Stimulated activated CD4-positive, alpha-beta T cell treated with anti-CD3 and anti-CD28 coated beads, Interleukin-4, amount 100 ng/mL, for 48 hours (primary cell): ENCODE data around the gene GAS2L2.

Source experiments
- DNase-seq, 2 donors: peaks; one replicate each; pipeline ENCODE4 v3.0.0-alpha.2; 2020; ENCODE audit warnings: low read depth in 2 of 2

The GAS2L2 gene

GRCh38 chr17:35747540-35748017 is 5.5 kb downstream of the GAS2L2 start:
- peak; percentile 68 to 76 for DNase-seq

DNA sequence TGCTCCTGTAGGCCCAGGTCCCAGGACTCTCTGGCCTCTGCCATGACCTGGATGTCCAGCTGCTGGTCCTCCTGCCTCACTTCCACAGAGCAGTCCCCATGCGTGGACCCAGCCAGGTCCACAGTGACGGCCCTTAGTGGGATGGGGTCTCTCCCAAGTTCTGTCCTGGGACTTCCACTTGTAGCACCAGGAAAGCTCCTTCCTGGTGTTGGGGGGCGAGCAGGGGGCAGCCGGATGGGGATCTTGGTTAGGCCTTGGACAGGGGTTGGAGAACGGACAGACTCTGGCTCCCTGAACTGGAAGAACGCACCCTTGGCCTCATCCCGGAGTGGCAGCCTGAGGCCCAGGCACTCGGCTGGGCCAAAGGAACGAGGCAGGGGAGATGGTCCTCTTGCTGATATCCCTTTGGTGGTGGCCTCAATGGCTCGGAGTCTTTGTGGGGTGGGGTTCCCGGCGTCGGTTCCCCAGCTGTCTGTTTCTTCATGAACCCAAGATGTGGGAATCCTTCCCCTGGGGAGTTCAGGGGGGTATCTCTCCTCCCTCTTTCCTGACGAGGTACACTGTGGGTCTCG is 7.2 kb downstream of the GAS2L2 start:
- no peak for DNase-seq

GRCh38 chr17:35745246-35745645 is 7.8 kb downstream of the GAS2L2 start:
- no peak for DNase-seq

DNA sequence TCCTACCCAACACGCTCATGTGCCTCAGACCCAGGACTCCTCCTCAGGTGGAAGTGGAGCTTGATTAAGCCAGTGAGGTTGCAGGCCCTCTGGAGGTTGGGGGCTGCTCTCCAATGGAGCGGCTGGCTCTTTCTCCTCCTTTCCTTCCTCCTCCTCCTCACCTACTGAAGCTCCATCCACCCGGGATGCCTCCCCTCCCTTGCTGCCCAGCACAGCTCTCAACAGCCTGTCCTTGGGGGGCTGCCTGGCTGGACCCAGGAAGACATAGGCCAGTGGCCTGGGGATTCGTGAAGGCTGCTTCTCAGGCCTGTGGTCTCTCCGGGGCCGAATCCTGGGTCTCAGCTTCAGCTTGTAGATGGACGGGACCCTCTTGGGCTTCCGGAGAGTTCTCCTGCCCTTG is 8.2 kb downstream of the GAS2L2 start:
- DNase-seq = no peak

DNA sequence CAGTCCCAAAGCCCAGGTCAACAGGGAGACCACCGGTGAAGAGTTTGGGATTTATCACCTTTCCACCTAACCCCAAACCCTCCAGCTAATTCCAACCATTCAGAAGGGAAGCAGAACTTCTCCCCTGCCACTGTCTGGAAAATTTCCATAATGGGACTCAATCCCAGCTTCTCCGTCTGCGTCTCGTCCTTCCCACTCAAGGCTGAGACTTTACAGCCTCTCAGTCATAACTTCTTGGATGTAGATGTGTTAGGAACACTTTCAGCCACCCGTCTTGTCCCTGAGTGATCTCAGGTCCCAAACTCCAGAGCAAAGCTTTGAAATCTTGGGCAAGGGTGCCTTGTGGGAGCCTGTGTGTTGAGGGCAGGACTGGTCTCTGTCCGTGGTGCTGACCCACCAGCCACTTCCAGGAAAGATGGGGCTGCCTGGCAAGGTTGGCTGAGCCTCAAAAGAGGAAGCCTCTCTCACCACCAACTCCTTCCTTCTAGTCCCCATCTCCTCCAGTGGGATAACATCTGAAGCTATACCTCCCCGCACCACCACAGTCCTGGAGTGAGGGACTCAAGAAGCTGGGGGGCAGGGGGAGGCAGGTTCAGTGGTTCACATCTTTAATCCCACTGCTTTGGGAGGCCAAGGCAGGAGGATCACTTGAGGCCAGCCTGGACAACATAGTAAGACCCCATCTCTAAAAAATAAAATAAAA is 9.3 kb downstream of the GAS2L2 start:
- no peak for DNase-seq

GRCh38 chr17:35742896-35743477 is 10.1 kb downstream of the GAS2L2 start:
- DNase-seq = no peak

- DNase-seq = no peak
Measured at GRCh38 chr17:35742496-35742895, 10.5 kb downstream of the GAS2L2 start.

DNA sequence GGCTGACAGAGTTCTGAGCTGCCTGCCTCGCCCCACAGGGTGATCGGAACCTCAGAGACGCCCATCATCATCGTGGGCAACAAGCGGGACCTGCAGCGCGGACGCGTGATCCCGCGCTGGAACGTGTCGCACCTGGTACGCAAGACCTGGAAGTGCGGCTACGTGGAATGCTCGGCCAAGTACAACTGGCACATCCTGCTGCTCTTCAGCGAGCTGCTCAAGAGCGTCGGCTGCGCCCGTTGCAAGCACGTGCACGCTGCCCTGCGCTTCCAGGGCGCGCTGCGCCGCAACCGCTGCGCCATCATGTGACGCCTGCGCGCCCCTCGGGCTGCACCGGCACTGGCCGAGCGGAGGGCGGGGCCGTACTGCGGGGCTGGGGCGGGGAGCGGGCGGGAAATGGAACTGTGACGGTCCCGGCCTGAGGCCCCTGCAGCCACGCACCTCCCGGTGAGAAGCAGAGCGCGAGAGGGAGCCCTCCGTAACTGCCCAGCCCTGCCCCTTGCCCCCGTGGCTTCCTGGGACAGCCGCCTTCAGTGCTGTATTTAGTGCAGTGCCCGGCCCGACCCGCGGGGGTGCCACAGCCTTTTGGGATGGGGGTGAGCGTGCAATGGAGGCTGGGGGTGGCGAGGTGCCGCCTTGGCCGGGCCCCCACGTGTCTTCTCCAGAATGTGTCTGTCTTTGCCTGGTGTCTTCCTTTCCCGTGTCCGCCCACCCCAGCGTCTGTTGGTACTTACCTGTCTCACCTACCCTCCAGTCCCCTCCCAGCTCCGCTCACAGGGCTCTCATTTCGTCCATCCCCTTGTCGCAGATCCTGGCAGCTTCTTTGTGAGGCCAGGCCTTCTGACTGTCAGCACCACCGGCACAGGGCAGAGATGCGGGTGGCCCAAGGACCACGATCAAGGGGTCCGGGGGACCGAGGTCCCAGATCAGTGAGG is 11.8 kb downstream of the GAS2L2 start:
- DNase-seq = no peak

GRCh38 chr17:35740216-35740615 is 12.8 kb downstream of the GAS2L2 start:
- no peak for DNase-seq

DNA sequence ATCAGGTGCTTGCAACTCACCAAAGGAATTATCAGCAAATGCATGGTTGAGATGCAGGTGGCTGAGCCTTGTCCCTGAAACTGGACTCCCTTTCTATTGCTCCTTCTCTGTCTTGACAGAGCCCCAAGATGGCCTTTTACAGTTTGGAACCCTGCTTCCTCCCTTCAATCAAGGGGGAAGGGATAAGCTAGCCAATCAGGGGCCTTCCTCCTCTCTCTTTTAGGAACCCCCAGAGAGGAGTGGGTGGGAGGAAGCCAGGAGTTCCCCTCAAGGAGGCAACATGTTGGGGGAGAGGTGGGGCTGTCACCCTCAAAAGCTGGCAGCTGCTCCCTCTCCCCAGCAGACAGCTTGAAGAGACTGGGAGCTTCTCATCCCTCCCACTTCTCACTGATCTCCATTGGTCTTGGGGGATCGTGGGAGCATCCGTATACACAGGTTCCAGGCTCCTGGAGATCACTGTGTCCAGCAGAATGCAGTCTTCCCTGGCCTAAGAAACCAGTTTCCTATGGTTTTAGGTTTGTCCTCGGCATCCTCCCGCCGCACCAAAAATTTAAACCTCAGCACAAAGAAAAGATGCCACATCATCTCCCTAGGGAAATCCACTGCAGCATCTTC is 14.4 kb downstream of the GAS2L2 start:
- DNase-seq = no peak

- DNase-seq = no peak
Measured at GRCh38 chr17:35736236-35736635, 16.8 kb downstream of the GAS2L2 start.

- DNase-seq = no peak
Measured at GRCh38 chr17:35735036-35735805, 17.8 kb downstream of the GAS2L2 start.

- no peak for DNase-seq
Measured at GRCh38 chr17:35734396-35734795, 18.6 kb downstream of the GAS2L2 start.

GRCh38 chr17:35733366-35733765 is 19.7 kb downstream of the GAS2L2 start:
- no peak for DNase-seq

DNA sequence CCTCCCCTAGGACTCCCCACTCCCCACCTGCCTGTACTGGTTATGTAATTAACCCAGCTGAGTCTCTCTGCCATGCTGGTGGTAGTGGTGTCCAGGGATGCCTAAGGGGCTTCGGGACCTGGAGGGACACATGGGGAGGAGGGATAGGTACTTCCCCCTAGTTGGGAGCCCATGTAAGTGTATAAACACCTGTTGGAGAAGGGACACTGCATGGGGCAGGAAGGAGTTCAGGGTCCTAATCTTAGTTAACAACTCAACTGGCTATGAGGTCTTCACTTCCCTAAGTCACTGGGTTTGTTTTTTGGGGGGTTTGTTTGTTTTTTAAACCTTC is 20.3 kb downstream of the GAS2L2 start:
- no peak for DNase-seq

DNA sequence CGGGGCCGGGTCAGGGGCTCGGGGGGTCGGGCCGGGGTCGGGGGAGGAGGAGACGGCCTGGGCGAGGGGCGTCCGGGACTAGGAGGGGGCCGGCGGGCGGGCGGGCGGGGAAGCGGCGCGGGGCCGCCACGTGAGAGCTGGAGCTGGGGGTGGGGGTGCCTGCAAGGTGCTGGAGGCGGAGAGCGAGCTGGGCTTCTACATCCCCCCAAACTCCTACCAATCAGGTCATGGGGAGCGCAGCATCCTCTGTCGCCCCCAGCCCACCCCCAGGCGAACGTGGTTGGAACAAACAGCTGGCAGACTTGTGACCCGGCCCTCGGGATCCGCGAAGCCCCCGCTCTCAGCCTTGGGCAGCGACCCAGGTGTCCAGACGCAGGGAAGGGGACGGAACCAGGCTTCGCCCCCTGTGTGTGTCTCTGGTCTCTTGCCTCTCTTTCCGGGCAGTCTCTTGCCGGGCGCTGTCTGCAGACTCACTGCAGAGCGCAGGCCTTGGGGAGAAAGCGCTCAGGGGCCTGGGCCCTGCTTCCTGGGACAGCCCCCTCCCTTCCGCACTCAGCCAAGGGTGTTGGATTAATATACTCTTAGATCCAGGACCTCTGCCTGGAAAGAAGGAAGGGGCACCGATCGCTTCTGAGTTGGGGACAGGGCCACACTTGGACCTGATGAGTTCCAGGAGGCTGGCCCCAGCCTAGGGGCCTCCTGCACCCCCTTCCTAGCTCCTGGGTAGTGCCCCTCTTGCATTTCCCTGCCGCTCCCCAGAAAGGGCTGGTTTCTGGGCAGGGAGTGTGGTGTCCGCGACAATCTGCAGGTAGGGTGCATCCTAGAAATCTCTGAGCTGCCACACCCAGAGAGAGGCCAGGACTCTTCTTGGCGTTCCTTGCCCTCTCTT is 20.9 kb downstream of the GAS2L2 start:
- no peak for DNase-seq

- DNase-seq = peak; percentile 32 to 55
Measured at GRCh38 chr17:35731239-35731916, 21.7 kb downstream of the GAS2L2 start, which contains the start of gene RASL10B. Gene RASL10B (plus strand): TSS chr17:35731639. CDS start chr17:35735185, 3,546 bp downstream.

DNA sequence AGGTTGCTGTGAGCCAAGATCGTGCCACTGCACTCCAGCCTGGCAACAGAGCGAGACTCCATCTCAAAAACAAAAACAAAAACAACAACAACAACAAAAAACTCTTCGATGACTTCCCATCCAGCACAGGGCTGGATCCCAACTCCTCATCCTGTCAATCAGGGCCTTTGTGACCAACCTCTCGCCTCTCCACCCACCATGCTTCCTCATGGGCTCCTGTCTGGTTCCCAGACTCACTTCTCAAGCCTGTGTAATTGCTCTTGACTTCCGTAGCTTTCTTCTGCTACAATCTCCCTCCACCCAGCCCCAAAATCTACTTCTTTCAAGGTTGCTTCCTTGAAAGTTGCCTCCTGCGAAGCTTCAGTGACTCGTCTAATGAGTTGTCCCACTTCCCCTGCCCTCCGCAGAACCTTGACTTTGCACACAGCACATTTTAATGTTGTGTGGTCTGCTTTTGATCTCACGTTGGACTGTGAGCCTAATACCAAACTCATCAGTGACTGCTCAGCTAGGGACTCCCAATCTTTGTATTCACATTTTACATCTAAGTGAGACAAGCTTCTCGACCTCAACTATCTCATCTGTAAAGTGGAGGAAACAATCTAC is 22.5 kb downstream of the GAS2L2 start:
- no peak for DNase-seq

GRCh38 chr17:35729405-35729833 is 23.6 kb downstream of the GAS2L2 start:
- DNase-seq = no peak
